CD14-positive monocyte (primary cell): Measurements from ENCODE around the gene DTNA. TPM values are rescaled to one million over a fixed set of nuclear protein-coding genes. Genes with fewer than 3 reads are reported as not detected.

Experiments used
- DNase-seq, 3 donors: peaks; one replicate each; pipeline ENCODE4 v3.0.0-alpha.2; 2011 to 2022
- H2AFZ ChIP-seq: 2 replicates; pipeline ENCODE4 v1.6.0; 2012; ENCODE audit warnings: mild to moderate bottlenecking, low read depth, low read length, inconsistent platforms; ENCODE audit not compliant: insufficient read depth, poor library complexity, severe bottlenecking
- H3K27ac ChIP-seq, 2 donors: 1 replicate in 1 of 2; 2 replicates in 1 of 2; pipeline ENCODE4 v1.5.1; 2012 to 2013; ENCODE audit warnings: low read length in 2 of 2, control low read depth in 1 of 2, inconsistent platforms in 1 of 2, low read depth in 1 of 2, mild to moderate bottlenecking in 1 of 2
- H3K27me3 ChIP-seq, 2 donors: one replicate each; pipeline versions ENCODE4 v1.6.0 to v1.6.1; 2011 to 2013; ENCODE audit warnings: low read length in 2 of 2; ENCODE audit not compliant: control insufficient read depth in 2 of 2, insufficient read depth in 2 of 2
- H3K36me3 ChIP-seq, 2 donors: replicated peaks in 1 of 2; 1 replicate in 1 of 2; 2 replicates in 1 of 2; pipeline versions ENCODE4 v1.5.1 to v1.6.1; 2012 to 2013; ENCODE audit warnings: low read length in 2 of 2, control low read depth in 1 of 2, inconsistent platforms in 1 of 2, mild to moderate bottlenecking in 1 of 2; ENCODE audit not compliant: insufficient read depth in 2 of 2, control insufficient read depth in 1 of 2
- H3K4me1 ChIP-seq, 2 donors: 1 replicate in 1 of 2; 2 replicates in 1 of 2; pipeline versions ENCODE4 v1.5.1 to v1.6.1; 2012 to 2013; ENCODE audit warnings: low read length in 2 of 2, control low read depth in 1 of 2, inconsistent platforms in 1 of 2, mild to moderate bottlenecking in 1 of 2, moderate library complexity in 1 of 2; ENCODE audit not compliant: insufficient read depth in 2 of 2, control insufficient read depth in 1 of 2
- H3K4me2 ChIP-seq: replicated peaks from 2 replicates; pipeline ENCODE3; 2012; ENCODE audit warnings: low read length, moderate library complexity, mild to moderate bottlenecking; ENCODE audit not compliant: poor library complexity, severe bottlenecking; ENCODE audit errors: extremely low read depth
- H3K4me3 ChIP-seq, 3 experiments: fragments of 200-600 bp in 1 of 3; sonication (generic) in 1 of 3; replicated peaks in 1 of 3; 1 replicate in 2 of 3; 2 replicates in 1 of 3; pipeline ENCODE4 v1.5.1; 2011 to 2013; ENCODE audit warnings: low read length in 3 of 3, mild to moderate bottlenecking in 3 of 3, control low read depth in 2 of 3, low read depth in 2 of 3, inconsistent platforms in 1 of 3, moderate library complexity in 1 of 3
- H3K79me2 ChIP-seq: 2 replicates; pipeline ENCODE4 v1.6.0; 2012; ENCODE audit warnings: mild to moderate bottlenecking, control low read depth, inconsistent platforms, low read length, moderate library complexity; ENCODE audit not compliant: insufficient read depth
- H3K9ac ChIP-seq: 2 replicates; pipeline ENCODE4 v1.6.0; 2017; ENCODE audit warnings: low read length, mild to moderate bottlenecking; ENCODE audit not compliant: insufficient read depth, poor library complexity, severe bottlenecking
- H3K9me3 ChIP-seq, 2 donors: replicated peaks in 1 of 2; 1 replicate in 1 of 2; 2 replicates in 1 of 2; pipeline versions ENCODE4 v1.5.1 to v1.6.1; 2012 to 2013; ENCODE audit warnings: low read length in 2 of 2, control low read depth in 1 of 2; ENCODE audit not compliant: control insufficient read depth in 1 of 2, insufficient read depth in 1 of 2
- H4K20me1 ChIP-seq: 2 replicates; pipeline ENCODE4 v1.6.0; 2012; ENCODE audit warnings: mild to moderate bottlenecking, low read length, control low read depth, moderate library complexity; ENCODE audit not compliant: insufficient read depth
- H3K27ac Mint-ChIP-seq, 7 donors: one replicate each; pipeline ENCODE4 v1.8.0; 2020; ENCODE audit warnings: mild to moderate bottlenecking in 7 of 7, mixed read lengths in 7 of 7, moderate library complexity in 6 of 7, inconsistent platforms in 2 of 7
- H3K27me3 Mint-ChIP-seq, 3 donors: one replicate each; pipeline ENCODE4 v1.8.0; 2021 to 2022; ENCODE audit warnings: low read depth in 3 of 3, mild to moderate bottlenecking in 3 of 3, mixed read lengths in 3 of 3, moderate library complexity in 3 of 3, inconsistent platforms in 1 of 3
- H3K36me3 Mint-ChIP-seq, 2 donors: one replicate each; pipeline ENCODE4 v1.8.0; 2020; ENCODE audit warnings: mixed read lengths in 2 of 2, inconsistent platforms in 1 of 2, mild to moderate bottlenecking in 1 of 2
- H3K4me1 Mint-ChIP-seq: one replicate; pipeline ENCODE4 v1.8.0; 2020; ENCODE audit warnings: mild to moderate bottlenecking, mixed read lengths
- H3K4me3 Mint-ChIP-seq, 2 donors: one replicate each; pipeline ENCODE4 v1.8.0; 2020; ENCODE audit warnings: mild to moderate bottlenecking in 2 of 2, mixed read lengths in 2 of 2, moderate library complexity in 1 of 2
- H3K9me3 Mint-ChIP-seq, 7 donors: one replicate each; pipeline ENCODE4 v1.8.0; 2020 to 2022; ENCODE audit warnings: mixed read lengths in 7 of 7, mild to moderate bottlenecking in 6 of 7, moderate library complexity in 6 of 7, inconsistent platforms in 2 of 7
- WGBS: methylation state at CpG from one replicate; pipeline ENCODE4 v1.1.5; 2013; ENCODE audit warnings: missing lambda C conversion rate; ENCODE audit not compliant: insufficient coverage; 5-methylcytosine and 5-hydroxymethylcytosine counted together
- intact Hi-C, 2 donors: fragments of 100-400 bp; cut with micrococcal nuclease; formaldehyde crosslinking; loops; one replicate each; pipeline versions ENCODE4 v1.15.0 to v1.15.1; 2023
- polyA plus RNA-seq, 3 donors: library from polyadenylated mRNA; depleted of rRNA in 1 of 3; unstranded in 2 of 3; stranded (reverse) in 1 of 3; fragments of 300-500 nt in 2 of 3; fragments of >200 nt in 1 of 3; fragmentation: Illumina TruSeq in 2 of 3; gene quantifications; 1 replicate in 2 of 3; 2 replicates in 1 of 3; pipeline ENCODE4 v1.2.3, GENCODE V29; 2012 to 2021
- TF ChIP-seq, protein P1 (sequence below): fragments of 200-600 bp; IDR thresholded peaks from one replicate; pipeline ENCODE4 v1.8.0; 2022; ENCODE audit warnings: antibody characterized with exemption, mild to moderate bottlenecking

Gene DTNA
- polyA plus RNA-seq, 3 donors: 0.53 to 2.3 (median 0.76) TPM

DNA sequence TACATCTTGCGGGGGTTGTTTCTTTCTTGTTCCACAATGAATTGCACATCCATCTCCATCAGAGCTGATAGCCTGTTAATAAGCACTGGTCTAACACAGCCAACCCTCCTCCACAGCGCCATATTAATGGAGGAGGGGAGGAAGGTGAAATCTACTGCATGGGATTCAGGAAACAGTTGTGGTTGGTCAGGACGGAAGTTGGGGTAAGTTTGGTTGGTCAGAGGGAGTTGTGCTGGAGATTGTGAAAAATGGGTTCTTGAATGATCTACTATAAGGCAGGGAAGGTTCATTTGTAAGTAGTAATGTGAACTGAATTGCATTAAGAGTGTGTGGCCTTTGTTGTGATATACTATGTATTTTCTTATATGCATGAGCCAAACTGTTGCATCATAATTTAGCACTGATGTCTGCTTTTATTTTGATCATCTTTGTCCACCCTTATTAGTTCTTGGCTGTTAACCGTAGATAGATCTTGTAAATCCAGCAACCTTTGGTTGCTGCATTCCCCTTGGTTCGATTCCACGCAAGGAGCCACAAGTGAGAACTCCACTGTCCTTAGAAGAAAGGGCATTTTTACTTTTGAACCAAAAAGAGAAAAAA is 180.5 kb downstream of the DTNA start:
- Mint-ChIP-seq H3K36me3 (no peaks in the 10 kb centered on the region), H3K27ac (no peak overlapping the region), H3K27me3 (no peaks in the 10 kb centered on the region), H3K4me1 (peaks cover 9% of the 10 kb centered on the region), H3K4me3 (no peak overlapping the region), H3K9me3 (peaks cover 5 to 21% (median 15%) of the 10 kb centered on the region in 7 donors)
- intact Hi-C loops: no loop called here
- no peaks in the 10 kb centered on the region for H3K27me3 ChIP-seq
- H3K4me2 ChIP-seq: no peak overlapping the region
- H2AFZ ChIP-seq: no peak overlapping the region
- H3K9me3 ChIP-seq: peaks cover 8 to 11% of the 10 kb centered on the region in 2 donors
- H3K4me3 ChIP-seq: no peak overlapping the region
- H3K9ac ChIP-seq: no peak overlapping the region
- 0% methylated on average over 1 of the region's 6 CpGs for WGBS
- H4K20me1 ChIP-seq: no peaks in the 10 kb centered on the region
- H3K4me1 ChIP-seq: no peaks in the 10 kb centered on the region
- H3K79me2 ChIP-seq: no peaks in the 10 kb centered on the region
- TF ChIP-seq, protein P1, sequence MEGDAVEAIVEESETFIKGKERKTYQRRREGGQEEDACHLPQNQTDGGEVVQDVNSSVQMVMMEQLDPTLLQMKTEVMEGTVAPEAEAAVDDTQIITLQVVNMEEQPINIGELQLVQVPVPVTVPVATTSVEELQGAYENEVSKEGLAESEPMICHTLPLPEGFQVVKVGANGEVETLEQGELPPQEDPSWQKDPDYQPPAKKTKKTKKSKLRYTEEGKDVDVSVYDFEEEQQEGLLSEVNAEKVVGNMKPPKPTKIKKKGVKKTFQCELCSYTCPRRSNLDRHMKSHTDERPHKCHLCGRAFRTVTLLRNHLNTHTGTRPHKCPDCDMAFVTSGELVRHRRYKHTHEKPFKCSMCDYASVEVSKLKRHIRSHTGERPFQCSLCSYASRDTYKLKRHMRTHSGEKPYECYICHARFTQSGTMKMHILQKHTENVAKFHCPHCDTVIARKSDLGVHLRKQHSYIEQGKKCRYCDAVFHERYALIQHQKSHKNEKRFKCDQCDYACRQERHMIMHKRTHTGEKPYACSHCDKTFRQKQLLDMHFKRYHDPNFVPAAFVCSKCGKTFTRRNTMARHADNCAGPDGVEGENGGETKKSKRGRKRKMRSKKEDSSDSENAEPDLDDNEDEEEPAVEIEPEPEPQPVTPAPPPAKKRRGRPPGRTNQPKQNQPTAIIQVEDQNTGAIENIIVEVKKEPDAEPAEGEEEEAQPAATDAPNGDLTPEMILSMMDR: no peak
- H3K27ac ChIP-seq: no peak overlapping the region
- H3K36me3 ChIP-seq: no peaks in the 10 kb centered on the region
- DNase-seq: no peak

DNA sequence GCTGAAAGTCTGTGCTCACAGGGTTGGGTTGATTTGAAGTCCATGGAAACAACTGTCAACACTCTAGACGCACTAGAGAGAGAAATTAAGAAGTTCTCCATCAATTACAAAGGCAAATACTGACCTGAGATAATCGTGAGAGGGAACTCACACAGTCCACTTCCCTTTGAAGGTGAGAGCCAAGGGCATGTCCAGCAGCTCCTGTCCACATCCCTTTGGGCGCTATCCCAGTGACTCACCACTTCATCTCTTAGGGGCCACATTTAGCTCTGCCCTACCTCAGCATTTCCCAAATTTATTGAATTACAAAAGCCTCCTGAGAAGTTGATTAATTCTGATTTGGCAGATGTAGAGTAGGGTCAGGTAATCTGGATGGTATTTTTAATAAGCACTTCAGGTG is 182.3 kb downstream of the DTNA start:
- Histone ChIP-seq H3K36me3 (no peaks in the 10 kb centered on the region), H3K27ac (no peak overlapping the region), H3K79me2 (no peaks in the 10 kb centered on the region), H3K4me2 (no peak overlapping the region), H3K4me3 (no peak overlapping the region), H3K27me3 (no peaks in the 10 kb centered on the region), H3K4me1 (no peaks in the 10 kb centered on the region), H3K9me3 (peaks cover 8 to 11% of the 10 kb centered on the region in 2 donors), H3K9ac (no peak overlapping the region), H2AFZ (no peak overlapping the region), H4K20me1 (no peaks in the 10 kb centered on the region)
- Mint-ChIP-seq H3K4me3 (no peak overlapping the region), H3K27me3 (no peaks in the 10 kb centered on the region), H3K27ac (no peak overlapping the region), H3K4me1 (peaks cover 9% of the 10 kb centered on the region), H3K9me3 (peaks cover 10 to 23% (median 16%) of the 10 kb centered on the region in 7 donors), H3K36me3 (no peaks in the 10 kb centered on the region)
- intact Hi-C loops: no loop called here
- WGBS: 83% methylated on average over 1 of the region's 3 CpGs
- no peak for DNase-seq
- TF ChIP-seq, protein P1: no peak
